SK-N-SH (cell line): ENCODE data around the gene MBD6. TPM values are rescaled to one million over a fixed set of nuclear protein-coding genes. Genes with fewer than 3 reads are reported as not detected.

Source experiments
- CTCF ChIA-PET: fragments of 300-600, 350-600 bp; formaldehyde crosslinking; extraction: SDS; loops from one replicate; lab custom pipeline; 2021; lab: Yijun Ruan, JAX
- POLR2A ChIA-PET: fragments of 350-600 bp; sonication (Branson Sonifier 250); formaldehyde crosslinking; extraction: SDS; loops from one replicate; lab custom pipeline; 2020; ENCODE audit warnings: antibody characterized with exemption, inconsistent platforms; lab: Yijun Ruan, JAX
- DNase-seq: peaks from one replicate; pipeline ENCODE4 v3.0.0; 2012
- H2AFZ ChIP-seq: fragments of 200-600 bp; sonication (generic); 2 replicates; pipeline ENCODE4 v1.8.1; 2016; ENCODE audit warnings: antibody characterized with exemption, mild to moderate bottlenecking, low read depth
- H3F3A ChIP-seq: fragments of 200-600 bp; sonication (generic); replicated peaks from 2 replicates; pipeline ENCODE3; 2016; ENCODE audit warnings: antibody characterized with exemption, mild to moderate bottlenecking; ENCODE audit not compliant: insufficient read depth
- H3K27ac ChIP-seq, 2 experiments: fragments of 200-500 bp in 1 of 2; fragments of 200-600 bp in 1 of 2; sonication (Bioruptor generic) in 1 of 2; sonication (generic), shearing (Covaris generic) in 1 of 2; 2 replicates each; pipeline versions ENCODE4 v1.5.1 to v1.6.1; 2014 to 2016; ENCODE audit warnings: low read depth in 2 of 2, inconsistent platforms in 1 of 2, low read length in 1 of 2, mild to moderate bottlenecking in 1 of 2, mixed read lengths in 1 of 2
- H3K27me3 ChIP-seq: fragments of 200-600 bp; sonication (generic), shearing (Covaris generic); 2 replicates; pipeline ENCODE4 v1.6.1; 2016; ENCODE audit warnings: mixed run types; ENCODE audit not compliant: insufficient read depth
- H3K36me3 ChIP-seq, 2 experiments: fragments of 200-500 bp in 1 of 2; fragments of 200-600 bp in 1 of 2; sonication (Bioruptor generic) in 1 of 2; sonication (generic) in 1 of 2; replicated peaks in 1 of 2; 2 replicates each; pipeline versions ENCODE3 to v1.5.1; 2014 to 2016; ENCODE audit warnings: low read length in 1 of 2, mild to moderate bottlenecking in 1 of 2; ENCODE audit not compliant: insufficient read depth in 2 of 2, control insufficient read depth in 1 of 2
- H3K4me1 ChIP-seq, 2 experiments: fragments of 200-500 bp in 1 of 2; fragments of 200-600 bp in 1 of 2; sonication (Bioruptor generic) in 1 of 2; sonication (generic), shearing (Covaris generic) in 1 of 2; 2 replicates each; pipeline versions ENCODE4 v1.5.1 to v1.6.1; 2014 to 2016; ENCODE audit warnings: low read depth in 1 of 2, low read length in 1 of 2, mixed run types in 1 of 2; ENCODE audit not compliant: insufficient read depth in 2 of 2, control insufficient read depth in 1 of 2
- H3K4me2 ChIP-seq: fragments of 200-600 bp; sonication (generic), shearing (Covaris generic); 2 replicates; pipeline ENCODE4 v1.6.1; 2017; ENCODE audit warnings: mixed run types
- H3K4me3 ChIP-seq, 2 experiments: fragments of 200-500 bp in 1 of 2; fragments of 200-600 bp in 1 of 2; sonication (Bioruptor generic) in 1 of 2; sonication (generic), shearing (Covaris generic) in 1 of 2; 2 replicates each; pipeline versions ENCODE4 v1.5.1 to v1.8.1; 2014 to 2016; ENCODE audit warnings: low read depth in 2 of 2, inconsistent platforms in 1 of 2, low read length in 1 of 2, mild to moderate bottlenecking in 1 of 2, mixed read lengths in 1 of 2, moderate library complexity in 1 of 2
- H3K79me2 ChIP-seq: fragments of 200-600 bp; sonication (generic); 2 replicates; pipeline ENCODE4 v1.8.1; 2017; ENCODE audit warnings: mild to moderate bottlenecking; ENCODE audit not compliant: insufficient read depth
- H3K9ac ChIP-seq: fragments of 200-600 bp; sonication (generic); 2 replicates; pipeline ENCODE4 v1.6.1; 2017; ENCODE audit warnings: mixed run types
- H3K9me2 ChIP-seq: fragments of 200-600 bp; sonication (generic); 2 replicates; pipeline ENCODE4 v1.6.1; 2017; ENCODE audit warnings: mixed run types
- H3K9me3 ChIP-seq: fragments of 200-600 bp; sonication (generic); 2 replicates; pipeline ENCODE4 v1.6.1; 2017; ENCODE audit warnings: mixed run types, mild to moderate bottlenecking, moderate library complexity
- H4K20me1 ChIP-seq: fragments of 200-600 bp; sonication (generic); 2 replicates; pipeline ENCODE4 v1.6.1; 2017; ENCODE audit warnings: mild to moderate bottlenecking, mixed run types; ENCODE audit not compliant: insufficient read depth
- GATA2 ChIP-seq: sonication (generic); formaldehyde crosslinking; IDR thresholded peaks from 2 replicates; pipeline ENCODE4 v1.5.0; 2020; ENCODE audit warnings: mild to moderate bottlenecking, missing genetic modification reagents
- MAX ChIP-seq: IDR thresholded peaks from 2 replicates; pipeline ENCODE4 v1.4.0; 2012; ENCODE audit warnings: low read depth
- MXI1 ChIP-seq: IDR thresholded peaks from 2 replicates; pipeline ENCODE4 v1.6.1; 2012; ENCODE audit warnings: mild to moderate bottlenecking, low read depth, low read length, improper control_type of control experiment
- POLR2AphosphoS5 ChIP-seq: IDR thresholded peaks from 2 replicates; pipeline ENCODE4 v1.6.1; 2012; ENCODE audit warnings: low read depth, low read length
- TCF12 ChIP-seq: IDR thresholded peaks from 2 replicates; pipeline ENCODE4 v1.4.0; 2012
- WGBS: methylation state at CpG from one replicate; pipeline ENCODE4 v1.1.6; 2017; ENCODE audit warnings: low lambda C conversion rate; 5-methylcytosine and 5-hydroxymethylcytosine counted together
- polyA plus RNA-seq, 3 experiments: library from polyadenylated mRNA; depleted of rRNA; stranded (reverse); fragments of >200 nt; gene quantifications; 2 replicates each; pipeline ENCODE4 v1.2.3, GENCODE V29; 2012
- TF ChIP-seq, protein P1 (sequence below): IDR thresholded peaks from 2 replicates; pipeline ENCODE4 v1.4.0; 2012; ENCODE audit warnings: low read depth, borderline replicate concordance
- TF ChIP-seq, protein P2 (sequence below): fragments of 200-600 bp; sonication (generic); IDR thresholded peaks from 2 replicates; pipeline ENCODE4 v1.6.1; 2017; ENCODE audit warnings: antibody characterized with exemption, mild to moderate bottlenecking, moderate library complexity

MBD6 gene
- polyA plus RNA-seq, 1 of the 3 experiments (the other 2 are of a cell fraction) = 8.6 TPM

- peaks cover 36 to 40% of the 10 kb centered on the region in 2 experiments for H3K4me1 ChIP-seq
- no peak for DNase-seq
- ChIA-PET POLR2A (interaction anchor here (0.6 to 2.2 kb wide), 11 partner anchors 13 to 1172 kb away, joined by 3 to 13 read pairs (median 5); partner anchors contain the start of genes DCTN2, MARS1 and SHMT2), CTCF (interaction anchor here (1.0 to 1.9 kb wide), 3 partner anchors 44 to 60 kb away, joined by 3 to 5 read pairs (median 3); no protein-coding TSS in a partner anchor)
- H3K4me3 ChIP-seq = peak overlapping the region; percentile 72 to 94
- peak overlapping the region; percentile 92 for H3K4me2 ChIP-seq
- H3K27ac ChIP-seq = peak overlapping the region; percentile 97 to 98
- no peaks in the 10 kb centered on the region for H3K9me3 ChIP-seq
- H3K9ac ChIP-seq = peak overlapping the region; percentile 98
- H2AFZ ChIP-seq = no peak overlapping the region
- H3K36me3 ChIP-seq = peaks cover 43 to 49% of the 10 kb centered on the region in 2 experiments
- H4K20me1 ChIP-seq = peaks cover 48% of the 10 kb centered on the region
- 32% methylated on average over 6 of the region's 7 CpGs for WGBS
- H3K79me2 ChIP-seq = peaks cover 48% of the 10 kb centered on the region
- H3K27me3 ChIP-seq = no peaks in the 10 kb centered on the region
- no peaks in the 10 kb centered on the region for H3K9me2 ChIP-seq
- TF ChIP-seq, protein P1, sequence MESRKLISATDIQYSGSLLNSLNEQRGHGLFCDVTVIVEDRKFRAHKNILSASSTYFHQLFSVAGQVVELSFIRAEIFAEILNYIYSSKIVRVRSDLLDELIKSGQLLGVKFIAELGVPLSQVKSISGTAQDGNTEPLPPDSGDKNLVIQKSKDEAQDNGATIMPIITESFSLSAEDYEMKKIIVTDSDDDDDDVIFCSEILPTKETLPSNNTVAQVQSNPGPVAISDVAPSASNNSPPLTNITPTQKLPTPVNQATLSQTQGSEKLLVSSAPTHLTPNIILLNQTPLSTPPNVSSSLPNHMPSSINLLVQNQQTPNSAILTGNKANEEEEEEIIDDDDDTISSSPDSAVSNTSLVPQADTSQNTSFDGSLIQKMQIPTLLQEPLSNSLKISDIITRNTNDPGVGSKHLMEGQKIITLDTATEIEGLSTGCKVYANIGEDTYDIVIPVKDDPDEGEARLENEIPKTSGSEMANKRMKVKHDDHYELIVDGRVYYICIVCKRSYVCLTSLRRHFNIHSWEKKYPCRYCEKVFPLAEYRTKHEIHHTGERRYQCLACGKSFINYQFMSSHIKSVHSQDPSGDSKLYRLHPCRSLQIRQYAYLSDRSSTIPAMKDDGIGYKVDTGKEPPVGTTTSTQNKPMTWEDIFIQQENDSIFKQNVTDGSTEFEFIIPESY = no peak
- TF ChIP-seq POLR2AphosphoS5 = peak; percentile 1; the same call in 1 of the 2 replicates
- H3F3A ChIP-seq = peaks cover 62% of the 10 kb centered on the region
Measured at GRCh38 chr12:57518920-57519795, 3.5 kb upstream of the MBD6 start.

GRCh38 chr12:57519796-57520052 is 2.9 kb upstream of the MBD6 start:
- Histone ChIP-seq H3K79me2 (peaks cover 54% of the 10 kb centered on the region), H3F3A (peaks cover 62% of the 10 kb centered on the region), H3K27me3 (no peaks in the 10 kb centered on the region), H3K4me2 (peak overlapping the region; percentile 92), H2AFZ (no peak overlapping the region), H3K27ac (peak overlapping the region; percentile 97 to 98), H3K4me3 (peak overlapping the region; percentile 72 to 94), H3K9ac (peak overlapping the region; percentile 98), H3K9me2 (no peaks in the 10 kb centered on the region), H4K20me1 (peaks cover 48% of the 10 kb centered on the region), H3K36me3 (peaks cover 43 to 44% of the 10 kb centered on the region in 2 experiments), H3K4me1 (peaks cover 41 to 42% of the 10 kb centered on the region in 2 experiments), H3K9me3 (no peaks in the 10 kb centered on the region)
- no peak for TF ChIP-seq MAX
- no peak for TF ChIP-seq TCF12
- peak; percentile 67; the same call in 1 of the 2 replicates for TF ChIP-seq MXI1
- no peak for TF ChIP-seq GATA2 (CRISPR knock-in tag)
- TF ChIP-seq, protein P2, sequence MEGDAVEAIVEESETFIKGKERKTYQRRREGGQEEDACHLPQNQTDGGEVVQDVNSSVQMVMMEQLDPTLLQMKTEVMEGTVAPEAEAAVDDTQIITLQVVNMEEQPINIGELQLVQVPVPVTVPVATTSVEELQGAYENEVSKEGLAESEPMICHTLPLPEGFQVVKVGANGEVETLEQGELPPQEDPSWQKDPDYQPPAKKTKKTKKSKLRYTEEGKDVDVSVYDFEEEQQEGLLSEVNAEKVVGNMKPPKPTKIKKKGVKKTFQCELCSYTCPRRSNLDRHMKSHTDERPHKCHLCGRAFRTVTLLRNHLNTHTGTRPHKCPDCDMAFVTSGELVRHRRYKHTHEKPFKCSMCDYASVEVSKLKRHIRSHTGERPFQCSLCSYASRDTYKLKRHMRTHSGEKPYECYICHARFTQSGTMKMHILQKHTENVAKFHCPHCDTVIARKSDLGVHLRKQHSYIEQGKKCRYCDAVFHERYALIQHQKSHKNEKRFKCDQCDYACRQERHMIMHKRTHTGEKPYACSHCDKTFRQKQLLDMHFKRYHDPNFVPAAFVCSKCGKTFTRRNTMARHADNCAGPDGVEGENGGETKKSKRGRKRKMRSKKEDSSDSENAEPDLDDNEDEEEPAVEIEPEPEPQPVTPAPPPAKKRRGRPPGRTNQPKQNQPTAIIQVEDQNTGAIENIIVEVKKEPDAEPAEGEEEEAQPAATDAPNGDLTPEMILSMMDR = no peak
- ChIA-PET POLR2A (interaction anchor here (1.0 to 2.2 kb wide), 13 partner anchors 13 to 290 kb away, joined by 3 to 13 read pairs (median 4); partner anchors contain the start of genes DCTN2, MARS1 and SHMT2), CTCF (interaction anchor here (1.0 to 1.9 kb wide), 3 partner anchors 44 to 61 kb away, joined by 3 to 5 read pairs (median 3); no protein-coding TSS in a partner anchor)
- 7% methylated on average over 3 of the region's 8 CpGs for WGBS
- no peak for DNase-seq
